Pancreas (tissue), 10 donors: ENCODE measurements around the gene MED26. TPM values are rescaled to one million over a fixed set of nuclear protein-coding genes. Genes with fewer than 3 reads are reported as not detected.

Experiments used
- ATAC-seq, 4 donors: fragments of 200-7000 bp; cut with Tn5 transposase; one replicate each; pipeline versions ENCODE4 v1.8.0 to v1.9.1; 2020; ENCODE audit warnings: mild to moderate bottlenecking in 4 of 4, moderate library complexity in 4 of 4
- DNase-seq, 6 donors: peaks; one replicate each; pipeline ENCODE4 v3.0.0-alpha.2; 2020
- FAIRE-seq: peaks from 2 replicates; lab custom pipeline; 2012; peaks lifted over from hg19 to GRCh38; lab: Jason Lieb, UNC
- H3K27ac ChIP-seq, 4 donors: fragments of 200-600 bp; sonication (generic); 1 replicate in 3 of 4; 2 replicates in 1 of 4; pipeline versions ENCODE4 v1.5.0 to v1.8.0; 2020
- H3K27me3 ChIP-seq, 4 donors: fragments of 200-600 bp; one replicate each; pipeline ENCODE4 v1.8.0; 2021
- H3K36me3 ChIP-seq, 3 donors: fragments of 200-600 bp; sonication (generic) in 1 of 3; one replicate each; pipeline versions ENCODE4 v1.5.0 to v1.8.0; 2020 to 2021
- H3K4me1 ChIP-seq, 3 donors: fragments of 200-600 bp; one replicate each; pipeline ENCODE4 v1.8.0; 2021
- H3K4me3 ChIP-seq, 4 donors: fragments of 200-600 bp; sonication (generic) in 2 of 4; one replicate each; pipeline versions ENCODE4 v1.5.0 to v1.8.0; 2020 to 2021
- H3K9me3 ChIP-seq, 4 donors: fragments of 200-600 bp; one replicate each; pipeline ENCODE4 v1.8.0; 2021
- WGBS, 2 donors: extraction: QIAGEN DNeasy Blood & Tissue Kit; methylation state at CpG; one replicate each; pipeline ENCODE4 v1.1.7; 2013; 5-methylcytosine and 5-hydroxymethylcytosine counted together
- intact Hi-C, 3 donors: fragments of 100-400 bp; cut with DNase I; formaldehyde crosslinking; loops; one replicate each; pipeline versions ENCODE4 v1.11.1 to v1.14.2; 2022
- polyA plus RNA-seq, 2 donors: library from polyadenylated mRNA; stranded (reverse); fragments of 200-250 nt; gene quantifications; one replicate each; pipeline ENCODE4 v1.2.3, GENCODE V29; 2013
- total RNA-seq, 6 donors: library from RNA; stranded (reverse); fragmentation: NEBNext Ultra II Directional in 4 of 6; extraction: Animal tissue kit (Norgen Biotek cat#: 25700) in 4 of 6; gene quantifications; one replicate each; pipeline versions ENCODE4 v1.2.1 to v1.2.4, GENCODE V29; 2021 to 2023
- TF ChIP-seq, protein P1 (sequence below), 4 donors: fragments of 200-600 bp; sonication (generic) in 3 of 4; IDR thresholded peaks; one replicate each; pipeline versions ENCODE4 v1.5.0 to v1.8.0; 2021; ENCODE audit warnings: antibody characterized with exemption in 4 of 4
- donor health status: healthy with polysubstance abuse.
- donor health status: DM: no; HTN: no; CAD: no; lungs with moderate emphysema.
- donor health status: DM: no; HTN: no; CAD: no.
- donor health status: control.
- donor health status: control.
- donor health status: Bipolar disorder and iron deficiency.
- donor health status: DM: yes; HTN: yes; CAD: no.
- donor health status: DM: no; HTN: no; CAD: no.
- donor health status: DM: no; HTN: no; CAD: no.
- donor health status: DM: yes; HTN: yes; CAD: no.

Gene MED26
- total and polyA plus RNA-seq, 8 donors: 3.7 to 7.1 (median 4.0) TPM

DNA sequence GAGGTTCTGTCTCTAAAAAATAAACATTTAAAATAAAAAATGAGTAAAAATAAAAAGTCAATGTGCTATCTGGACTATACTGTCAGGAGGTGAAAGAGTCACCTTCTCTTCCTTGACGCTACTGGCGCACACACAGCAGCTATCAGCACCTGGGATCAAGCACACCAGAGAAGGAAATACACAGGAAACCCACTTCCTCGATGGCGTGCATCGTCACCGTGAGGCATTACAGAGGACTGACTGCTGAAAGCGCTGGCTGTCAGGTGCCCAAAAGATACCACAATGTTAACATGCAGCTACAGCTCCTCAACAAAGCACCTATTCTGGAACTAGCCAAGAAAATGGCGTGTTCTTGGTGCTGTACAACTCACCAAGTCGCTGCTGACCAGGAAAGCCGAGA is 61.8 kb downstream of the MED26 start:
- FAIRE-seq (no peak), DNase-seq (no peak), ATAC-seq (no peak)
- 61 to 65% methylated on average over 10 of the region's 10 CpGs for WGBS, 2 donors
- intact Hi-C loops: no loop called here
- H3K36me3 ChIP-seq: peaks cover 3 to 26% (median 16%) of the 10 kb centered on the region in 3 donors
- TF ChIP-seq, protein P1, sequence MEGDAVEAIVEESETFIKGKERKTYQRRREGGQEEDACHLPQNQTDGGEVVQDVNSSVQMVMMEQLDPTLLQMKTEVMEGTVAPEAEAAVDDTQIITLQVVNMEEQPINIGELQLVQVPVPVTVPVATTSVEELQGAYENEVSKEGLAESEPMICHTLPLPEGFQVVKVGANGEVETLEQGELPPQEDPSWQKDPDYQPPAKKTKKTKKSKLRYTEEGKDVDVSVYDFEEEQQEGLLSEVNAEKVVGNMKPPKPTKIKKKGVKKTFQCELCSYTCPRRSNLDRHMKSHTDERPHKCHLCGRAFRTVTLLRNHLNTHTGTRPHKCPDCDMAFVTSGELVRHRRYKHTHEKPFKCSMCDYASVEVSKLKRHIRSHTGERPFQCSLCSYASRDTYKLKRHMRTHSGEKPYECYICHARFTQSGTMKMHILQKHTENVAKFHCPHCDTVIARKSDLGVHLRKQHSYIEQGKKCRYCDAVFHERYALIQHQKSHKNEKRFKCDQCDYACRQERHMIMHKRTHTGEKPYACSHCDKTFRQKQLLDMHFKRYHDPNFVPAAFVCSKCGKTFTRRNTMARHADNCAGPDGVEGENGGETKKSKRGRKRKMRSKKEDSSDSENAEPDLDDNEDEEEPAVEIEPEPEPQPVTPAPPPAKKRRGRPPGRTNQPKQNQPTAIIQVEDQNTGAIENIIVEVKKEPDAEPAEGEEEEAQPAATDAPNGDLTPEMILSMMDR (IDR thresholded peaks at IDR 0.05): no peak
- H3K27me3 ChIP-seq: no peaks in the 10 kb centered on the region
- H3K4me1 ChIP-seq: peaks cover 18 to 49% (median 24%) of the 10 kb centered on the region in 3 donors
- no peaks in the 10 kb centered on the region for H3K9me3 ChIP-seq
- peak overlapping the region in 3 of 4 donors; percentile 11 to 76 (median 75) for H3K27ac ChIP-seq
- no peak overlapping the region for H3K4me3 ChIP-seq

DNA sequence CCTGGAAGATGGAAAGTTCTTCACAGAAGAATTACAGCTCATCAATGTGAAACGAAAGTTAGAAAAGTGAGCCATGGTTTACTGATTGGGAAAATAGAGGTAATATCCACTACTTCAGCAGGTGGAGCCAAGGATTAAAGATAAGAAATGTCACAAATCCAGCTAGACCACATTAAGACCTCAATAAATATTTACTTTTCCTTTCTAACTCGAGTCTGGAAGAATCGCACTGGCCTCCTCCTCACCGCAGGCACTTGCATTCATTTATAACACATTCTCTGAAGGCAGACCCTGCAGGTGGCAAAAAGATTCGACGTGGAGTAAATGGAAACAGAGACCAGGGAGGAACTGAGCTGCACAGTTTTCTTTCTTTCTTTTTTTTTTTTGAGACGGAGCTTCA is 63.2 kb downstream of the MED26 start:
- intact Hi-C loops: no loop called here
- Histone ChIP-seq H3K4me1 (peaks cover 12 to 38% (median 18%) of the 10 kb centered on the region in 3 donors), H3K36me3 (peaks cover 3 to 30% (median 17%) of the 10 kb centered on the region in 3 donors), H3K27ac (peak overlapping the region in 2 of 4 donors; percentile 75 to 76), H3K27me3 (no peaks in the 10 kb centered on the region), H3K4me3 (no peak overlapping the region), H3K9me3 (no peaks in the 10 kb centered on the region)
- ATAC-seq (peak; percentile 74 to 88 (median 86)), DNase-seq (peak in 1 of 6 donors; percentile 50), FAIRE-seq (no peak)
- WGBS, 2 donors: 20 to 26% methylated on average over 7 of the region's 7 CpGs
- TF ChIP-seq, protein P1 (IDR thresholded peaks at IDR 0.05): no peak

DNA sequence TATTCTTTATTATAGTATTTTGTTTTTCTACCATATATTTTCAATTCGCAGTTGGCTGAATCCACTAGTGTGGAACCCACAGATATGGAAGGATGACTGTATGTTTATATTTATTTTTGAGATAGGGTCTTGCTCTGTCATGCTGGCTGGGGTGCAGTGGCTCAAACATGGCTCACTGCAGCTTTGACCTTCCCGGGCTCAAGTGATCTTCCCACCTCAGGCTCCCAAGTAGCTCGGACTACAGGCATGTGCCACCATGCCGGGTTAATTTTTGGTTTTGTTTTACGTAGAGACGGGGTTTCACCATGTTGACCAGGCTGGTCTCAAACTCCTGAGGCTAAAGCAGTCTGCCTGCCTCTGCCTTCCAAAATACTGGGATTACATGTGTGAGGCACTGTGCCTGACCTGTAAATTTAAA is 65.4 kb downstream of the MED26 start:
- TF ChIP-seq, protein P1 (IDR thresholded peaks at IDR 0.05): no peak
- no peaks in the 10 kb centered on the region for H3K27me3 ChIP-seq
- no peak for DNase-seq
- ATAC-seq: no peak
- H3K4me1 ChIP-seq: peaks cover 12 to 29% (median 13%) of the 10 kb centered on the region in 3 donors
- 73 to 80% methylated on average over 6 of the region's 6 CpGs for WGBS, 2 donors
- H3K27ac ChIP-seq: peak overlapping the region in 1 of 4 donors; percentile 28
- peaks cover 3 to 32% (median 21%) of the 10 kb centered on the region in 3 donors for H3K36me3 ChIP-seq
- no peak overlapping the region for H3K4me3 ChIP-seq
- no peaks in the 10 kb centered on the region for H3K9me3 ChIP-seq
- no peak for FAIRE-seq
- intact Hi-C loops: no loop called here

DNA sequence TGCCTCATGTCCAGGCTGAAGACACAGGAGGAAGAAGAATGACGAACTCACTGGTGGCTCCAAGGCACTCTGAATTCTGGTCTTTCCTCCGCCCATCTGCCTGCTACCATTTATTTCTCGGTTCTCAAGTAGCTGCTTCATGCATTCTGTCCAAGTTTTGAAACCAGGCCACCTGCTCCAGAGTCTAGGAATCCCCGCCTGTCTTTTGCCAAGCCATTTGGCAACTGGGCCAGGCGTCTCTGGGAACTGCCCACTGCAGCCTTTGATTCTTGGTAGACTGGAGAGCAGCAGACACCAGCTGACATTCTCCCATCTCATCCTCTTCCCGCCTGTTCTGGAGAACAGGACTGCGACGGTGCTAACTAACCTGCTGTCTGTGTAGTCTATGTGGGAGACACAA is 66.6 kb downstream of the MED26 start:
- ATAC-seq: peak in 3 of 4 donors; percentile 15 to 59 (median 48)
- FAIRE-seq: no peak
- 53 to 55% methylated on average over 8 of the region's 8 CpGs for WGBS, 2 donors
- no peaks in the 10 kb centered on the region for H3K9me3 ChIP-seq
- H3K36me3 ChIP-seq: peaks cover 3 to 20% (median 13%) of the 10 kb centered on the region in 3 donors
- H3K4me1 ChIP-seq: peaks cover 12 to 29% (median 13%) of the 10 kb centered on the region in 3 donors
- H3K4me3 ChIP-seq: no peak overlapping the region
- TF ChIP-seq, protein P1 (IDR thresholded peaks at IDR 0.05): no peak
- DNase-seq: peak in 1 of 6 donors; percentile 46
- H3K27me3 ChIP-seq: no peaks in the 10 kb centered on the region
- intact Hi-C loops: no loop called here
- peak overlapping the region in 1 of 4 donors; percentile 33 for H3K27ac ChIP-seq

DNA sequence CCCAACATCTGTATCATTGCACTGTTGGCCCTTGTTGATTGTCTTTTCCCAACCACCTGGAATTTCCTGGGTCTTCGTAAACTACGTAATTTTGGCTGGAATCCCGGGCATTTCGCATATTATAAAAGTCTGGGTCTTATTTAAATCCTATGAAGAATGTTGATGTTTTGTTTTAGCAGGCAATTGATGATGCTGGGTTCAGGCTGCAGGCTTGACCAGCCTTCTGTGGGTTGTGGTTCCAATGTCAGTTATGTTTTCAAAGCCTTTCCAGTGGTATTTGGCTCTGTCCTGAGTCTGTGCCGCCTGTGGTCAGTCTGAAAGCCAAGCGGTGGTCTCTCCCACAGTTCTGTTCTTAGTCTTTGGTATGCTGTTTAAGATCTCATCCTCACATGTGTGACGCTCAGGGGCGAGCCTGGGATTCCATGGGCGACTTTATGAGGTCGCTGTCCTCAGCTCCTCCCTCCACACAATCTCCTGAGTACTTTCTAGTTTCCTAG is 68.2 kb downstream of the MED26 start:
- intact Hi-C loops: no loop called here
- H3K36me3 ChIP-seq: peaks cover 2 to 24% (median 7%) of the 10 kb centered on the region in 3 donors
- H3K9me3 ChIP-seq: no peaks in the 10 kb centered on the region
- H3K27ac ChIP-seq: no peak overlapping the region
- no peaks in the 10 kb centered on the region for H3K27me3 ChIP-seq
- ATAC-seq: no peak
- WGBS, 2 donors: 90 to 91% methylated on average over 10 of the region's 10 CpGs
- DNase-seq: no peak
- no peak for FAIRE-seq
- TF ChIP-seq, protein P1 (IDR thresholded peaks at IDR 0.05): no peak
- H3K4me1 ChIP-seq: peaks cover 7 to 17% (median 8%) of the 10 kb centered on the region in 3 donors
- no peak overlapping the region for H3K4me3 ChIP-seq
